Measurements from ENCODE around the gene VIPR2. TPM values are rescaled to one million over a fixed set of nuclear protein-coding genes. Genes with fewer than 3 reads are reported as not detected.
"Not testable (repeated sequence)": the region's sequence is repeated elsewhere in the genome, so short reads cannot be mapped to it uniquely, and the experiment has no call there.

The VIPR2 gene
- total RNA-seq, 6 donors from 2014 or later = 0.30 to 0.74 (median 0.40) TPM; not detected in 3

- TF ChIP-seq POLR2AphosphoS5 (IDR thresholded peaks at IDR 0.05) (no peak), POLR2A (IDR thresholded peaks at IDR 0.05) (no peak), EP300 (IDR thresholded peaks at IDR 0.05) (no peak), CTCF (IDR thresholded peaks at IDR 0.05) (no peak)
- Histone ChIP-seq H3K36me3 (no peaks in the 10 kb centered on the region), H3K4me3 (no peak overlapping the region), H3K27me3 (no peaks in the 10 kb centered on the region), H3K4me1 (no peaks in the 10 kb centered on the region), H3K27ac (no peak overlapping the region), H3K9me3 (no peaks in the 10 kb centered on the region)
- 39 to 47% methylated on average over 6 of the region's 6 CpGs for WGBS, 2 donors
- DNase-seq (peak in 1 of 2 donors; percentile 15), ATAC-seq (ENCODE audit: low FRiP score in 2 of 2) (peak; percentile 9 to 54)
Measured at GRCh38 chr7:159136846-159137245, 7.8 kb downstream of the VIPR2 start.

- H3K4me3 ChIP-seq = no peak overlapping the region
- 73 to 80% methylated on average over 6 to 7 of the region's 7 CpGs for WGBS, 2 donors
- no peak for DNase-seq
Measured at GRCh38 chr7:159136442-159136841, 8.2 kb downstream of the VIPR2 start.

GRCh38 chr7:159136013-159136412 is 8.7 kb downstream of the VIPR2 start:
- no peak for ATAC-seq (ENCODE audit: low FRiP score in 2 of 2)
- WGBS, 2 donors = 79 to 85% methylated on average over 7 to 8 of the region's 8 CpGs
- Histone ChIP-seq H3K4me3 (no peak overlapping the region), H3K36me3 (no peaks in the 10 kb centered on the region), H3K27me3 (no peaks in the 10 kb centered on the region), H3K27ac (no peak overlapping the region), H3K9me3 (no peaks in the 10 kb centered on the region), H3K4me1 (no peaks in the 10 kb centered on the region)
- TF ChIP-seq POLR2AphosphoS5 (IDR thresholded peaks at IDR 0.05) (no peak), CTCF (IDR thresholded peaks at IDR 0.05) (no peak), POLR2A (IDR thresholded peaks at IDR 0.05) (no peak)
- DNase-seq = no peak

More at GRCh38 chr7:159136442-159136841, 8.2 kb downstream of the VIPR2 start:
- Histone ChIP-seq H3K27me3 (no peaks in the 10 kb centered on the region), H3K36me3 (no peaks in the 10 kb centered on the region), H3K27ac (no peak overlapping the region), H3K9me3 (no peaks in the 10 kb centered on the region), H3K4me1 (no peaks in the 10 kb centered on the region)
- no peak for ATAC-seq (ENCODE audit: low FRiP score in 2 of 2)
- TF ChIP-seq POLR2A (IDR thresholded peaks at IDR 0.05) (no peak), EP300 (IDR thresholded peaks at IDR 0.05) (no peak), CTCF (IDR thresholded peaks at IDR 0.05) (no peak), POLR2AphosphoS5 (IDR thresholded peaks at IDR 0.05) (no peak)

- 83 to 86% methylated on average over 11 to 12 of the region's 14 CpGs for WGBS, 2 donors
Measured at GRCh38 chr7:159132670-159133443, 11.8 kb downstream of the VIPR2 start.

GRCh38 chr7:159130820-159131219 is 13.8 kb downstream of the VIPR2 start:
- H3K27ac ChIP-seq = no peak overlapping the region
- H3K27me3 ChIP-seq = no peaks in the 10 kb centered on the region
- DNase-seq (no peak), ATAC-seq (ENCODE audit: low FRiP score in 2 of 2) (no peak)
- H3K4me3 ChIP-seq = no peak overlapping the region
- no peaks in the 10 kb centered on the region for H3K4me1 ChIP-seq
- no peaks in the 10 kb centered on the region for H3K9me3 ChIP-seq
- WGBS, 2 donors = 69 to 72% methylated on average over 8 of the region's 8 CpGs
- no peak for TF ChIP-seq CTCF (IDR thresholded peaks at IDR 0.05)
- no peak for TF ChIP-seq POLR2AphosphoS5 (IDR thresholded peaks at IDR 0.05)
- no peak for TF ChIP-seq POLR2A (IDR thresholded peaks at IDR 0.05)
- TF ChIP-seq EP300 (IDR thresholded peaks at IDR 0.05) = no peak
- no peaks in the 10 kb centered on the region for H3K36me3 ChIP-seq

More at GRCh38 chr7:159132670-159133443, 11.8 kb downstream of the VIPR2 start:
- H3K36me3 ChIP-seq, H3K4me3 ChIP-seq, H3K9me3 ChIP-seq, H3K4me1 ChIP-seq, H3K27me3 ChIP-seq, H3K27ac ChIP-seq: not testable (repeated sequence)
- DNase-seq = peak in 1 of 2 donors; percentile 13
- ATAC-seq (ENCODE audit: low FRiP score in 2 of 2) = peak in 1 of 2 donors; percentile 43
